Myocyte (in vitro differentiated cells): Measurements from ENCODE around the gene NAA15. TPM values are rescaled to one million over a fixed set of nuclear protein-coding genes. Genes with fewer than 3 reads are reported as not detected.
"Not testable (repeated sequence)": the region's sequence is repeated elsewhere in the genome, so short reads cannot be mapped to it uniquely, and the experiment has no call there.

Experiments
- DNase-seq: peaks from one replicate; pipeline ENCODE4 v3.0.0-alpha.2; 2012; ENCODE audit warnings: low read depth
- total RNA-seq: library from RNA; depleted of rRNA; stranded (reverse); fragments of >200 nt; gene quantifications from 2 replicates; pipeline ENCODE4 v1.2.3, GENCODE V29; 2014

NAA15 gene
- total RNA-seq, 1 donor from 2014 or later: 43.1 TPM

- no peak for DNase-seq
These were observed 149.3 kb downstream of the NAA15 start for GRCh38 chr4:139450586-139450985.

GRCh38 chr4:139451997-139452396 lies 150.7 kb downstream of the NAA15 start:
- DNase-seq: no peak

- DNase-seq: no peak
These were observed 151.7 kb downstream of the NAA15 start for GRCh38 chr4:139453041-139453370.

GRCh38 chr4:139453371-139454110 lies 152.2 kb downstream of the NAA15 start:
- peak; percentile 98 for DNase-seq

- DNase-seq: no peak
These were observed 153.1 kb downstream of the NAA15 start, which contains the start of gene RAB33B for GRCh38 chr4:139454111-139455045. RAB33B (plus strand) TSS chr4:139454121; CDS start chr4:139454196, 75 bp downstream.

GRCh38 chr4:139455126-139455538 lies 153.8 kb downstream of the NAA15 start:
- no peak for DNase-seq

GRCh38 chr4:139457318-139457717 lies 156.0 kb downstream of the NAA15 start:
- DNase-seq: no peak

- no peak for DNase-seq
These were observed 157.2 kb downstream of the NAA15 start for GRCh38 chr4:139458543-139458942.

- no peak for DNase-seq
These were observed 157.7 kb downstream of the NAA15 start for GRCh38 chr4:139458999-139459398.

GRCh38 chr4:139460565-139460964 lies 159.3 kb downstream of the NAA15 start:
- no peak for DNase-seq

- no peak for DNase-seq
These were observed 159.8 kb downstream of the NAA15 start for GRCh38 chr4:139461022-139461628.

GRCh38 chr4:139464512-139464911 lies 163.2 kb downstream of the NAA15 start:
- not testable (repeated sequence) for DNase-seq

- no peak for DNase-seq
These were observed 164.6 kb downstream of the NAA15 start for GRCh38 chr4:139465922-139466321.

GRCh38 chr4:139468756-139469155 lies 167.5 kb downstream of the NAA15 start:
- not testable (repeated sequence) for DNase-seq

- DNase-seq: no peak
These were observed 167.9 kb downstream of the NAA15 start for GRCh38 chr4:139469216-139469615.

Other genes starting within 250 kb of the NAA15 start
- gene ELF2, start 124.3 kb upstream of the NAA15 start, total RNA-seq: 31.8 and 35.6 TPM in 2 replicates
- 0.31 and 0.45 TPM in 2 replicates for gene MGARP, start 21.3 kb upstream of the NAA15 start, total RNA-seq
- 31.3 and 59.2 TPM in 2 replicates for gene NDUFC1, start 972 bp downstream of the NAA15 start, total RNA-seq
- gene RAB33B, start 152.6 kb downstream of the NAA15 start, total RNA-seq: 6.2 and 7.0 TPM in 2 replicates